GM12878 (cell line): Measurements from ENCODE around the gene PNPO. TPM values are rescaled to one million over a fixed set of nuclear protein-coding genes. Genes with fewer than 3 reads are reported as not detected.
A peak's percentile ranks its signal among the peaks of the same experiment; 100 is the strongest.

ENCODE experiments used
- BMI1 ChIP-seq: fragments of 450-650 bp; IDR thresholded peaks from 2 replicates; pipeline ENCODE4 v1.6.1; 2016; ENCODE audit warnings: mild to moderate bottlenecking, moderate library complexity, borderline replicate concordance
- CREB1 ChIP-seq: IDR thresholded peaks from 2 replicates; pipeline ENCODE4 v1.6.1; 2012; ENCODE audit warnings: low read depth, mild to moderate bottlenecking, inconsistent platforms
- GATAD2B ChIP-seq: fragments of 450-650 bp; conservative IDR thresholded peaks from 2 replicates; pipeline ENCODE4 v1.6.1; 2017; ENCODE audit warnings: low read depth, mild to moderate bottlenecking, moderate library complexity
- HDGF ChIP-seq: fragments of 450-650 bp; IDR thresholded peaks from 2 replicates; pipeline ENCODE4 v1.6.1; 2016; ENCODE audit warnings: antibody characterized with exemption
- JUNB ChIP-seq: IDR thresholded peaks from 2 replicates; pipeline ENCODE4 v1.6.1; 2016; ENCODE audit warnings: antibody characterized with exemption, mild to moderate bottlenecking
- JUND ChIP-seq: IDR thresholded peaks from 2 replicates; pipeline ENCODE4 v1.6.1; 2012; ENCODE audit warnings: low read depth, mild to moderate bottlenecking, low read length, improper control_type of control experiment, moderate library complexity
- KAT2A ChIP-seq: conservative IDR thresholded peaks from 2 replicates; pipeline ENCODE4 v1.6.1; 2011; ENCODE audit warnings: low read depth, low read length; ENCODE audit not compliant: control insufficient read depth
- NBN ChIP-seq: fragments of 450-650 bp; IDR thresholded peaks from 2 replicates; pipeline ENCODE4 v1.6.1; 2016
- NRF1 ChIP-seq: conservative IDR thresholded peaks from 2 replicates; pipeline ENCODE4 v1.6.1; 2011; ENCODE audit warnings: mild to moderate bottlenecking, low read depth, low read length, improper control_type of control experiment
- POLR2AphosphoS5 ChIP-seq: IDR thresholded peaks from 2 replicates; pipeline ENCODE4 v1.6.1; 2011; ENCODE audit warnings: mild to moderate bottlenecking, low read length, inconsistent platforms
- SMC3 ChIP-seq: IDR thresholded peaks from 2 replicates; pipeline ENCODE4 v1.6.1; 2011; ENCODE audit warnings: low read length, improper control_type of control experiment, borderline replicate concordance
- SUPT20H ChIP-seq: IDR thresholded peaks from 2 replicates; pipeline ENCODE4 v1.6.1; 2011; ENCODE audit warnings: low read depth, mild to moderate bottlenecking, low read length, moderate library complexity, borderline replicate concordance; ENCODE audit not compliant: control insufficient read depth
- TAF1 ChIP-seq: IDR thresholded peaks from 2 replicates; pipeline ENCODE4 v1.6.1; 2011; ENCODE audit warnings: mild to moderate bottlenecking, low read depth, low read length, borderline replicate concordance
- TCF3 ChIP-seq: IDR thresholded peaks from 2 replicates; pipeline ENCODE4 v1.6.1; 2012; ENCODE audit warnings: low read depth, mild to moderate bottlenecking, low read length, borderline replicate concordance; ENCODE audit not compliant: insufficient read depth
- WRNIP1 ChIP-seq: IDR thresholded peaks from 2 replicates; pipeline ENCODE4 v1.6.1; 2011; ENCODE audit warnings: low read depth, low read length, improper control_type of control experiment, borderline replicate concordance
- ZBTB33 ChIP-seq: fragments of 450-650 bp; IDR thresholded peaks from 2 replicates; pipeline ENCODE4 v1.6.1; 2017; ENCODE audit warnings: mild to moderate bottlenecking
- ZZZ3 ChIP-seq: IDR thresholded peaks from 2 replicates; pipeline ENCODE4 v1.6.1; 2011; ENCODE audit warnings: low read depth; ENCODE audit not compliant: control insufficient read depth, insufficient read length
- polyA plus RNA-seq, 11 experiments: library from polyadenylated mRNA; depleted of rRNA in 4 of 11; unstranded in 6 of 11; stranded (reverse) in 5 of 11; fragments of >200 nt; fragmentation: Nextera tagmentation in 4 of 11; fragmentation: Illumina TruSeq in 1 of 11; extraction: Ambion mirVana in 4 of 11; extraction: Trizol in 1 of 11; gene quantifications; 1 replicate in 1 of 11; 2 replicates in 10 of 11; pipeline versions ENCODE4 v1.2.1 to v1.2.3, GENCODE V29; 2011 to 2016; ENCODE audit warnings: inconsistent platforms in 2 of 11, missing spikeins in 2 of 11, low read depth in 1 of 11
- total RNA-seq, 4 experiments: library from RNA; depleted of rRNA in 3 of 4; stranded (reverse); fragments of >200 nt in 3 of 4; fragmentation: Illumina TruSeq in 1 of 4; extraction: Trizol in 1 of 4; gene quantifications; 2 replicates each; pipeline versions ENCODE4 v1.2.1 to v1.2.3, GENCODE V29; 2013 to 2021
- TF ChIP-seq, protein P1 (sequence below): IDR thresholded peaks from 2 replicates; pipeline ENCODE4 v1.6.1; 2012; ENCODE audit warnings: improper control_type of control experiment, low read depth, low read length; ENCODE audit not compliant: insufficient replicate concordance
- TF ChIP-seq, protein P2 (sequence below): IDR thresholded peaks from 2 replicates; pipeline ENCODE4 v1.6.1; 2012; ENCODE audit warnings: low read length, inconsistent platforms
- TF ChIP-seq, protein P3 (sequence below), 3 experiments: IDR thresholded peaks in 2 of 3; conservative IDR thresholded peaks in 1 of 3; 2 replicates each; pipeline ENCODE4 v1.5.1; 2011; ENCODE audit warnings: low read depth in 3 of 3, low read length in 3 of 3, mild to moderate bottlenecking in 3 of 3, control low read depth in 2 of 3, moderate library complexity in 2 of 3, inconsistent platforms in 1 of 3, mixed read lengths in 1 of 3; ENCODE audit not compliant: control insufficient read depth in 2 of 3, insufficient read depth in 1 of 3; ENCODE audit errors: extremely low read depth in 1 of 3

The PNPO gene
- total and polyA plus RNA-seq, 10 of the 15 experiments (the other 5 are each of a cell fraction or from before 2014, with no cell fraction given), result 13.9 to 52.6 (median 37.3) TPM

- TF ChIP-seq, protein P1, sequence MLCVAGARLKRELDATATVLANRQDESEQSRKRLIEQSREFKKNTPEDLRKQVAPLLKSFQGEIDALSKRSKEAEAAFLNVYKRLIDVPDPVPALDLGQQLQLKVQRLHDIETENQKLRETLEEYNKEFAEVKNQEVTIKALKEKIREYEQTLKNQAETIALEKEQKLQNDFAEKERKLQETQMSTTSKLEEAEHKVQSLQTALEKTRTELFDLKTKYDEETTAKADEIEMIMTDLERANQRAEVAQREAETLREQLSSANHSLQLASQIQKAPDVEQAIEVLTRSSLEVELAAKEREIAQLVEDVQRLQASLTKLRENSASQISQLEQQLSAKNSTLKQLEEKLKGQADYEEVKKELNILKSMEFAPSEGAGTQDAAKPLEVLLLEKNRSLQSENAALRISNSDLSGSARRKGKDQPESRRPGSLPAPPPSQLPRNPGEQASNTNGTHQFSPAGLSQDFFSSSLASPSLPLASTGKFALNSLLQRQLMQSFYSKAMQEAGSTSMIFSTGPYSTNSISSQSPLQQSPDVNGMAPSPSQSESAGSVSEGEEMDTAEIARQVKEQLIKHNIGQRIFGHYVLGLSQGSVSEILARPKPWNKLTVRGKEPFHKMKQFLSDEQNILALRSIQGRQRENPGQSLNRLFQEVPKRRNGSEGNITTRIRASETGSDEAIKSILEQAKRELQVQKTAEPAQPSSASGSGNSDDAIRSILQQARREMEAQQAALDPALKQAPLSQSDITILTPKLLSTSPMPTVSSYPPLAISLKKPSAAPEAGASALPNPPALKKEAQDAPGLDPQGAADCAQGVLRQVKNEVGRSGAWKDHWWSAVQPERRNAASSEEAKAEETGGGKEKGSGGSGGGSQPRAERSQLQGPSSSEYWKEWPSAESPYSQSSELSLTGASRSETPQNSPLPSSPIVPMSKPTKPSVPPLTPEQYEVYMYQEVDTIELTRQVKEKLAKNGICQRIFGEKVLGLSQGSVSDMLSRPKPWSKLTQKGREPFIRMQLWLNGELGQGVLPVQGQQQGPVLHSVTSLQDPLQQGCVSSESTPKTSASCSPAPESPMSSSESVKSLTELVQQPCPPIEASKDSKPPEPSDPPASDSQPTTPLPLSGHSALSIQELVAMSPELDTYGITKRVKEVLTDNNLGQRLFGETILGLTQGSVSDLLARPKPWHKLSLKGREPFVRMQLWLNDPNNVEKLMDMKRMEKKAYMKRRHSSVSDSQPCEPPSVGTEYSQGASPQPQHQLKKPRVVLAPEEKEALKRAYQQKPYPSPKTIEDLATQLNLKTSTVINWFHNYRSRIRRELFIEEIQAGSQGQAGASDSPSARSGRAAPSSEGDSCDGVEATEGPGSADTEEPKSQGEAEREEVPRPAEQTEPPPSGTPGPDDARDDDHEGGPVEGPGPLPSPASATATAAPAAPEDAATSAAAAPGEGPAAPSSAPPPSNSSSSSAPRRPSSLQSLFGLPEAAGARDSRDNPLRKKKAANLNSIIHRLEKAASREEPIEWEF, result no peak
- no peak; the same call in none of the 2 replicates for TF ChIP-seq NBN
- TF ChIP-seq TAF1, result peak; percentile 84
- TF ChIP-seq SUPT20H, result no peak
- peak; percentile 37; the same call in 1 of the 2 replicates for TF ChIP-seq JUND
- no peak for TF ChIP-seq WRNIP1
- no peak for TF ChIP-seq NRF1
- peak; percentile 79 for TF ChIP-seq CREB1
- TF ChIP-seq TCF3, result no peak
- TF ChIP-seq GATAD2B, result peak; percentile 70
- TF ChIP-seq, protein P2, sequence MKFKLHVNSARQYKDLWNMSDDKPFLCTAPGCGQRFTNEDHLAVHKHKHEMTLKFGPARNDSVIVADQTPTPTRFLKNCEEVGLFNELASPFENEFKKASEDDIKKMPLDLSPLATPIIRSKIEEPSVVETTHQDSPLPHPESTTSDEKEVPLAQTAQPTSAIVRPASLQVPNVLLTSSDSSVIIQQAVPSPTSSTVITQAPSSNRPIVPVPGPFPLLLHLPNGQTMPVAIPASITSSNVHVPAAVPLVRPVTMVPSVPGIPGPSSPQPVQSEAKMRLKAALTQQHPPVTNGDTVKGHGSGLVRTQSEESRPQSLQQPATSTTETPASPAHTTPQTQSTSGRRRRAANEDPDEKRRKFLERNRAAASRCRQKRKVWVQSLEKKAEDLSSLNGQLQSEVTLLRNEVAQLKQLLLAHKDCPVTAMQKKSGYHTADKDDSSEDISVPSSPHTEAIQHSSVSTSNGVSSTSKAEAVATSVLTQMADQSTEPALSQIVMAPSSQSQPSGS, result no peak
- TF ChIP-seq HDGF, result peak; percentile 99
- no peak for TF ChIP-seq JUNB
- TF ChIP-seq ZBTB33, result no peak
- TF ChIP-seq BMI1, result no peak
- no peak for TF ChIP-seq KAT2A
- peak; percentile 95 for TF ChIP-seq POLR2AphosphoS5
- TF ChIP-seq, protein P3, sequence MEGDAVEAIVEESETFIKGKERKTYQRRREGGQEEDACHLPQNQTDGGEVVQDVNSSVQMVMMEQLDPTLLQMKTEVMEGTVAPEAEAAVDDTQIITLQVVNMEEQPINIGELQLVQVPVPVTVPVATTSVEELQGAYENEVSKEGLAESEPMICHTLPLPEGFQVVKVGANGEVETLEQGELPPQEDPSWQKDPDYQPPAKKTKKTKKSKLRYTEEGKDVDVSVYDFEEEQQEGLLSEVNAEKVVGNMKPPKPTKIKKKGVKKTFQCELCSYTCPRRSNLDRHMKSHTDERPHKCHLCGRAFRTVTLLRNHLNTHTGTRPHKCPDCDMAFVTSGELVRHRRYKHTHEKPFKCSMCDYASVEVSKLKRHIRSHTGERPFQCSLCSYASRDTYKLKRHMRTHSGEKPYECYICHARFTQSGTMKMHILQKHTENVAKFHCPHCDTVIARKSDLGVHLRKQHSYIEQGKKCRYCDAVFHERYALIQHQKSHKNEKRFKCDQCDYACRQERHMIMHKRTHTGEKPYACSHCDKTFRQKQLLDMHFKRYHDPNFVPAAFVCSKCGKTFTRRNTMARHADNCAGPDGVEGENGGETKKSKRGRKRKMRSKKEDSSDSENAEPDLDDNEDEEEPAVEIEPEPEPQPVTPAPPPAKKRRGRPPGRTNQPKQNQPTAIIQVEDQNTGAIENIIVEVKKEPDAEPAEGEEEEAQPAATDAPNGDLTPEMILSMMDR (IDR thresholded peaks at IDR 0.05 in 2 of 3, conservative IDR thresholded peaks at IDR 0.05 in 1 of 3; ENCODE audit: control insufficient read depth in 2 of 3, extremely low read depth in 1 of 3, insufficient read depth in 1 of 3, low read depth in 3 of 3, low read length in 3 of 3), result peak; percentile 97 to 100 (median 99); a peak in 5 of 6 replicates
- TF ChIP-seq SMC3, result peak; percentile 88
- no peak for TF ChIP-seq ZZZ3
Measured at GRCh38 chr17:47970725-47971499, 29.5 kb downstream of the PNPO start, which contains the start of gene CDK5RAP3 (continued).
